Measurements from ENCODE around the gene BECN2. TPM values are rescaled to one million over a fixed set of nuclear protein-coding genes. Genes with fewer than 3 reads are reported as not detected.

BECN2 gene
- total RNA-seq, 1 donor from 2014 or later = not detected

Other genes starting within 250 kb of the BECN2 start
- 0.48 TPM for gene EXO1, start 109.6 kb upstream of the BECN2 start, total RNA-seq
- 9.8 TPM for gene MAP1LC3C, start 41.3 kb downstream of the BECN2 start, total RNA-seq